ENCODE measurements around the gene TMEM109. TPM values are rescaled to one million over a fixed set of nuclear protein-coding genes. Genes with fewer than 3 reads are reported as not detected.

Gene TMEM109
- total RNA-seq, 3 donors from 2014 or later: 77.6 to 112 (median 77.7) TPM

DNA sequence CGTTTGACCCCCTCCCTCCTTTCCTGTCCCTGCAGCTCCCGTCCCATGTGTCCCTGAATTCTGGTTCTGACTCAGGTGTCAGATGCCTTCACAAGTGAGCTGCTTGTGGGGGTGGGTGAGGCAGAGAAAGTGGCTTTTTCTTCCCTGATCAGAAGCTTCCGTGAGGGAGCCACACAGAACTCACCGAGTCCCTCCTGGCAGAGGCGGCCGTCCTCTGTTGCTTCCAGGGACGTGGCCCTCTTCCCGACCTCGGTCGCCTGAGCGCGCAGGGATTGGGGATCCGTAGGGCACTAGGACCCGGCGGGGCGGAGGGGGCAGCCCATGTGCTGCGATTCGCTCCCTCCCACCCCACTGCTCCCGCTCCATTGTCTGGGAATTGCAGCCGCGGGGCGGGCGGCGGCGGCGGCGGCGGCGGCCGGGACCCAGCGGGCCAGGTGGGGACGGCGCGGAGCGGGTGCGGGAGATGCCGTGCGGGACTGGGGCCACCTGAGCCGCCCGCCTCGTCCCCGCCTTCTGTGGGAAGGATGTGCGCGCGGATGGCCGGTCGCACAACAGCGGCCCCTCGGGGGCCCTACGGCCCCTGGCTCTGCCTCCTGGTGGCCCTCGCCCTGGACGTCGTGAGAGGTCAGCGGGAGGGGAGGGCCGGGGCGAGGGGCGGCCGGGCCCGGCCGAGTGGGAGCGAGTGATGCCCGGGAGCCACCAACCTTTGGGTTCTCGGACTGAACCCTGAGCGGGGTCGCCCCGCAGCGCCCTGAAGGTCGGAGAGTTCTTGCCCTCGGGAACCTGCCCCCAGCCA, 10.3 kb downstream of the TMEM109 start, which contains the start of gene TMEM132A:
TSS of gene TMEM132A (plus strand) at position 351 of the 796 bp plus-strand sequence. CDS start at position 525, 174 bp downstream.
- Histone ChIP-seq H3K4me3 (peak within 1 kb of the TSS; percentile 48 to 79 (median 72)), H3K9me3 (no peaks in the 10 kb centered on the region), H3K27ac (no peak within 1 kb of the TSS), H3K4me1 (no peaks in the 10 kb centered on the region), H3K27me3 (no peaks in the 10 kb centered on the region), H3K36me3 (peaks cover 15% of the 10 kb centered on the region)
- no peak for TF ChIP-seq POLR2AphosphoS5 (IDR thresholded peaks at IDR 0.05)
- TF ChIP-seq POLR2A (IDR thresholded peaks at IDR 0.05): no peak
- no peak for TF ChIP-seq CTCF (IDR thresholded peaks at IDR 0.05)
- intact Hi-C loops (cut with DNase I; ENCODE audit: low total_unique reads): no loop called here
- DNase-seq (ENCODE audit: low spot score in 2 of 2): peak in 1 of 2 donors; percentile 70

- TF ChIP-seq POLR2AphosphoS5 (IDR thresholded peaks at IDR 0.05) (no peak), CTCF (IDR thresholded peaks at IDR 0.05) (no peak), POLR2A (IDR thresholded peaks at IDR 0.05) (no peak)
- peaks cover 15% of the 10 kb centered on the region for H3K36me3 ChIP-seq
- DNase-seq (ENCODE audit: low spot score in 2 of 2): no peak
Observed at GRCh38 chr11:60924906-60925853, 11.2 kb downstream of the TMEM109 start.

DNA sequence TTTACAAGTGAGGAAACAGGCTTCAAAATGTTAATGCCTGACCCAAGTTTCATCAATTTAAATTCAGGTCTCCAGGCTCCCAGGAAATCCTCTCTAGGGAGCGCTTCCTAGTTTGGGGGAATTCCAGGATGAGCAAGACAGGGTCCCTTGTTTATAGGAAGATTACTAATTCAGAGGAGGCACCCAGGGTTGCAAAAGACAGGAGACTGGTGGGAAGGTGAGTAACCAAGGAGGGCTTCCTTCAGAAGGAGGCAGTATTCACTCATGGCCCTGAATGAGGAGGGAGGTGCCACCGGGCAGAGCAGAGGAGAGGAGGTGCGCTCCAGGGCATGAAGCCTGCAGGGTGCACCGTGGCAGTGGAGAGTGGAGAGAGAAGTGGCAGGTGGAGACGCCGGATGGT, 11.9 kb downstream of the TMEM109 start:
- intact Hi-C loops (cut with DNase I; ENCODE audit: low total_unique reads): no loop called here
- no peak for DNase-seq (ENCODE audit: low spot score in 2 of 2)
- Histone ChIP-seq H3K36me3 (peaks cover 15% of the 10 kb centered on the region), H3K9me3 (no peaks in the 10 kb centered on the region), H3K4me3 (no peak overlapping the region), H3K27ac (no peak overlapping the region), H3K4me1 (no peaks in the 10 kb centered on the region), H3K27me3 (no peaks in the 10 kb centered on the region)
- no peak for TF ChIP-seq POLR2A (IDR thresholded peaks at IDR 0.05)

More at GRCh38 chr11:60924906-60925853, 11.2 kb downstream of the TMEM109 start:
- Histone ChIP-seq H3K9me3 (no peaks in the 10 kb centered on the region), H3K27ac (no peak overlapping the region), H3K4me1 (no peaks in the 10 kb centered on the region), H3K27me3 (no peaks in the 10 kb centered on the region), H3K4me3 (peak overlapping the region; percentile 48 to 79 (median 72))
- intact Hi-C loops (cut with DNase I; ENCODE audit: low total_unique reads): no loop called here

- DNase-seq (ENCODE audit: low spot score in 2 of 2): no peak
- intact Hi-C loops (cut with DNase I; ENCODE audit: low total_unique reads): no loop called here
Observed at GRCh38 chr11:60926500-60926899, 12.5 kb downstream of the TMEM109 start.

More at GRCh38 chr11:60926500-60926899, 12.5 kb downstream of the TMEM109 start:
- Histone ChIP-seq H3K36me3 (peaks cover 12% of the 10 kb centered on the region), H3K4me1 (no peaks in the 10 kb centered on the region), H3K27ac (no peak overlapping the region), H3K27me3 (no peaks in the 10 kb centered on the region), H3K4me3 (no peak overlapping the region), H3K9me3 (no peaks in the 10 kb centered on the region)
- no peak for TF ChIP-seq POLR2A (IDR thresholded peaks at IDR 0.05)
- TF ChIP-seq CTCF (IDR thresholded peaks at IDR 0.05): no peak
- no peak for TF ChIP-seq POLR2AphosphoS5 (IDR thresholded peaks at IDR 0.05)
